K562 (cell line): ENCODE results near the gene TMEM267. TPM values are rescaled to one million over a fixed set of nuclear protein-coding genes. Genes with fewer than 3 reads are reported as not detected.

ENCODE experiments used
- EHMT2 ChIP-seq: fragments of 450-650 bp; IDR thresholded peaks from 2 replicates; pipeline ENCODE4 v1.6.1; 2018; ENCODE audit warnings: antibody characterized with exemption
- GATAD2A ChIP-seq: fragments of 450-650 bp; IDR thresholded peaks from 2 replicates; pipeline ENCODE4 v1.6.1; 2017
- MEF2A ChIP-seq: IDR thresholded peaks from 2 replicates; pipeline ENCODE4 v1.6.1; 2011; ENCODE audit warnings: low read depth, mild to moderate bottlenecking, low read length, moderate library complexity; ENCODE audit not compliant: control insufficient read depth
- POLR3G ChIP-seq: IDR thresholded peaks from 2 replicates; pipeline ENCODE4 v1.6.1; 2011; ENCODE audit not compliant: insufficient read length, insufficient replicate concordance; ENCODE audit errors: extremely low read depth
- PURB ChIP-seq: sonication (generic); formaldehyde crosslinking; IDR thresholded peaks from 2 replicates; pipeline ENCODE4 v1.9.0; 2021; ENCODE audit warnings: low read depth, mild to moderate bottlenecking, missing genetic modification reagents
- RB1 ChIP-seq: fragments of 450-650 bp; IDR thresholded peaks from 2 replicates; pipeline ENCODE4 v1.6.1; 2017; ENCODE audit warnings: low read depth, mild to moderate bottlenecking
- SMAD2 ChIP-seq: fragments of 150-350 bp; IDR thresholded peaks from 2 replicates; pipeline ENCODE4 v1.6.1; 2014; ENCODE audit warnings: low read depth, mild to moderate bottlenecking, low read length
- SP1 ChIP-seq: sonication (generic); formaldehyde crosslinking; IDR thresholded peaks from 2 replicates; pipeline ENCODE4 v1.8.1; 2022; ENCODE audit warnings: mild to moderate bottlenecking, missing genetic modification reagents
- ZNF23 ChIP-seq: fragments of 250-450 bp; sonication (Bioruptor Pico); IDR thresholded peaks from 2 replicates; pipeline ENCODE4 v1.4.0; 2020; ENCODE audit warnings: mild to moderate bottlenecking
- ZNF79 ChIP-seq: fragments of 250-450 bp; sonication (Bioruptor Pico); IDR thresholded peaks from 2 replicates; pipeline ENCODE4 v1.4.0; 2020; ENCODE audit warnings: low read depth, mild to moderate bottlenecking, moderate library complexity
- polyA plus RNA-seq, 8 experiments: library from polyadenylated mRNA; depleted of rRNA in 4 of 8; stranded (reverse) in 5 of 8; unstranded in 3 of 8; fragments of >200 nt; fragmentation: Nextera tagmentation in 2 of 8; fragmentation: Illumina TruSeq in 1 of 8; extraction: Ambion mirVana in 2 of 8; extraction: Trizol in 1 of 8; gene quantifications; 2 replicates each; pipeline versions ENCODE4 v1.2.1 to v1.2.3, GENCODE V29; 2011 to 2014; ENCODE audit warnings: inconsistent platforms in 1 of 8, missing spikeins in 1 of 8
- total RNA-seq, 7 experiments: library from RNA; depleted of rRNA in 6 of 7; stranded (reverse); fragments of >200 nt in 6 of 7; fragmentation: Illumina TruSeq in 2 of 7; extraction: Trizol in 2 of 7; gene quantifications; 2 replicates each; pipeline versions ENCODE4 v1.2.1 to v1.2.3, GENCODE V29; 2011 to 2021; ENCODE audit warnings: low replicate concordance in 1 of 7
- TF ChIP-seq, protein P1 (sequence below): sonication (generic); formaldehyde crosslinking; IDR thresholded peaks from 2 replicates; pipeline ENCODE4 v1.8.0; 2022; ENCODE audit warnings: mild to moderate bottlenecking, missing genetic modification reagents
- TF ChIP-seq, protein P2 (sequence below): IDR thresholded peaks from 2 replicates; pipeline ENCODE4 v1.6.1; 2011; ENCODE audit not compliant: insufficient read length; ENCODE audit errors: extremely low read depth
- TF ChIP-seq, protein P3 (sequence below): sonication (generic); formaldehyde crosslinking; IDR thresholded peaks from 2 replicates; pipeline ENCODE4 v1.4.0; 2020; ENCODE audit warnings: mild to moderate bottlenecking, missing genetic modification reagents
- TF ChIP-seq, protein P4 (sequence below): fragments of 200-800 bp; sonication (Bioruptor generic); IDR thresholded peaks from 2 replicates; pipeline ENCODE4 v1.6.1; 2016; ENCODE audit warnings: missing genetic modification characterization, missing compliant biosample characterization

TMEM267 gene
- total and polyA plus RNA-seq, 9 of the 15 experiments (the other 6 are each of a cell fraction or from before 2014, with no cell fraction given), result 8.1 to 61.1 (median 17.8) TPM

DNA sequence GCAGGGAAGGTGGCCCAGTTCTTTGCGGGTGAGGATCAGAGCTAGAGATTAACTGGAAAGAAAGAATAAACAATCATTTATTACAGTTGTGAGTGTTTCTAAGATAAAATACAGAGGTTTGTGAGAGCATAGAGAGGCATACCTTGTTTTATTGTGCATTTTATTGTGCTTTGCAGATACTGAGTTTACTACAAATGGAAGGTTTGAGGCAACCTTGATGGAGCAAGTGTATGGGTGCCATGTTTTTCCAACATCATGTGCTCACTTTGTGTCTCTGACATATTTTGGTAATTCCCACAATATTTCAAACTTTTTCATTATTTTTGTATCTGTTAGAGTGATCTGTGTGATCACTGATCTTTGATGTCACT, 32.0 kb upstream of the TMEM267 start (continued):
- TF ChIP-seq, protein P1, sequence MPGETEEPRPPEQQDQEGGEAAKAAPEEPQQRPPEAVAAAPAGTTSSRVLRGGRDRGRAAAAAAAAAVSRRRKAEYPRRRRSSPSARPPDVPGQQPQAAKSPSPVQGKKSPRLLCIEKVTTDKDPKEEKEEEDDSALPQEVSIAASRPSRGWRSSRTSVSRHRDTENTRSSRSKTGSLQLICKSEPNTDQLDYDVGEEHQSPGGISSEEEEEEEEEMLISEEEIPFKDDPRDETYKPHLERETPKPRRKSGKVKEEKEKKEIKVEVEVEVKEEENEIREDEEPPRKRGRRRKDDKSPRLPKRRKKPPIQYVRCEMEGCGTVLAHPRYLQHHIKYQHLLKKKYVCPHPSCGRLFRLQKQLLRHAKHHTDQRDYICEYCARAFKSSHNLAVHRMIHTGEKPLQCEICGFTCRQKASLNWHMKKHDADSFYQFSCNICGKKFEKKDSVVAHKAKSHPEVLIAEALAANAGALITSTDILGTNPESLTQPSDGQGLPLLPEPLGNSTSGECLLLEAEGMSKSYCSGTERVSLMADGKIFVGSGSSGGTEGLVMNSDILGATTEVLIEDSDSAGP, result no peak
- TF ChIP-seq SMAD2 (no peak), SP1 (CRISPR knock-in tag) (0 out of 2 replicates have a peak, but pooled peaks have one; percentile 11), PURB (CRISPR knock-in tag) (no peak), ZNF79 (CRISPR knock-in tag) (no peak), RB1 (no peak), EHMT2 (peak; percentile 53; the same call in 1 of the 2 replicates), GATAD2A (no peak), POLR3G (no peak), ZNF23 (CRISPR knock-in tag) (no peak), MEF2A (no peak)
- TF ChIP-seq, protein P2, sequence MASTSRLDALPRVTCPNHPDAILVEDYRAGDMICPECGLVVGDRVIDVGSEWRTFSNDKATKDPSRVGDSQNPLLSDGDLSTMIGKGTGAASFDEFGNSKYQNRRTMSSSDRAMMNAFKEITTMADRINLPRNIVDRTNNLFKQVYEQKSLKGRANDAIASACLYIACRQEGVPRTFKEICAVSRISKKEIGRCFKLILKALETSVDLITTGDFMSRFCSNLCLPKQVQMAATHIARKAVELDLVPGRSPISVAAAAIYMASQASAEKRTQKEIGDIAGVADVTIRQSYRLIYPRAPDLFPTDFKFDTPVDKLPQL, result no peak
- TF ChIP-seq, protein P3, sequence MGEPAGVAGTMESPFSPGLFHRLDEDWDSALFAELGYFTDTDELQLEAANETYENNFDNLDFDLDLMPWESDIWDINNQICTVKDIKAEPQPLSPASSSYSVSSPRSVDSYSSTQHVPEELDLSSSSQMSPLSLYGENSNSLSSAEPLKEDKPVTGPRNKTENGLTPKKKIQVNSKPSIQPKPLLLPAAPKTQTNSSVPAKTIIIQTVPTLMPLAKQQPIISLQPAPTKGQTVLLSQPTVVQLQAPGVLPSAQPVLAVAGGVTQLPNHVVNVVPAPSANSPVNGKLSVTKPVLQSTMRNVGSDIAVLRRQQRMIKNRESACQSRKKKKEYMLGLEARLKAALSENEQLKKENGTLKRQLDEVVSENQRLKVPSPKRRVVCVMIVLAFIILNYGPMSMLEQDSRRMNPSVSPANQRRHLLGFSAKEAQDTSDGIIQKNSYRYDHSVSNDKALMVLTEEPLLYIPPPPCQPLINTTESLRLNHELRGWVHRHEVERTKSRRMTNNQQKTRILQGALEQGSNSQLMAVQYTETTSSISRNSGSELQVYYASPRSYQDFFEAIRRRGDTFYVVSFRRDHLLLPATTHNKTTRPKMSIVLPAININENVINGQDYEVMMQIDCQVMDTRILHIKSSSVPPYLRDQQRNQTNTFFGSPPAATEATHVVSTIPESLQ (CRISPR knock-in tag), result no peak
- TF ChIP-seq, protein P4, sequence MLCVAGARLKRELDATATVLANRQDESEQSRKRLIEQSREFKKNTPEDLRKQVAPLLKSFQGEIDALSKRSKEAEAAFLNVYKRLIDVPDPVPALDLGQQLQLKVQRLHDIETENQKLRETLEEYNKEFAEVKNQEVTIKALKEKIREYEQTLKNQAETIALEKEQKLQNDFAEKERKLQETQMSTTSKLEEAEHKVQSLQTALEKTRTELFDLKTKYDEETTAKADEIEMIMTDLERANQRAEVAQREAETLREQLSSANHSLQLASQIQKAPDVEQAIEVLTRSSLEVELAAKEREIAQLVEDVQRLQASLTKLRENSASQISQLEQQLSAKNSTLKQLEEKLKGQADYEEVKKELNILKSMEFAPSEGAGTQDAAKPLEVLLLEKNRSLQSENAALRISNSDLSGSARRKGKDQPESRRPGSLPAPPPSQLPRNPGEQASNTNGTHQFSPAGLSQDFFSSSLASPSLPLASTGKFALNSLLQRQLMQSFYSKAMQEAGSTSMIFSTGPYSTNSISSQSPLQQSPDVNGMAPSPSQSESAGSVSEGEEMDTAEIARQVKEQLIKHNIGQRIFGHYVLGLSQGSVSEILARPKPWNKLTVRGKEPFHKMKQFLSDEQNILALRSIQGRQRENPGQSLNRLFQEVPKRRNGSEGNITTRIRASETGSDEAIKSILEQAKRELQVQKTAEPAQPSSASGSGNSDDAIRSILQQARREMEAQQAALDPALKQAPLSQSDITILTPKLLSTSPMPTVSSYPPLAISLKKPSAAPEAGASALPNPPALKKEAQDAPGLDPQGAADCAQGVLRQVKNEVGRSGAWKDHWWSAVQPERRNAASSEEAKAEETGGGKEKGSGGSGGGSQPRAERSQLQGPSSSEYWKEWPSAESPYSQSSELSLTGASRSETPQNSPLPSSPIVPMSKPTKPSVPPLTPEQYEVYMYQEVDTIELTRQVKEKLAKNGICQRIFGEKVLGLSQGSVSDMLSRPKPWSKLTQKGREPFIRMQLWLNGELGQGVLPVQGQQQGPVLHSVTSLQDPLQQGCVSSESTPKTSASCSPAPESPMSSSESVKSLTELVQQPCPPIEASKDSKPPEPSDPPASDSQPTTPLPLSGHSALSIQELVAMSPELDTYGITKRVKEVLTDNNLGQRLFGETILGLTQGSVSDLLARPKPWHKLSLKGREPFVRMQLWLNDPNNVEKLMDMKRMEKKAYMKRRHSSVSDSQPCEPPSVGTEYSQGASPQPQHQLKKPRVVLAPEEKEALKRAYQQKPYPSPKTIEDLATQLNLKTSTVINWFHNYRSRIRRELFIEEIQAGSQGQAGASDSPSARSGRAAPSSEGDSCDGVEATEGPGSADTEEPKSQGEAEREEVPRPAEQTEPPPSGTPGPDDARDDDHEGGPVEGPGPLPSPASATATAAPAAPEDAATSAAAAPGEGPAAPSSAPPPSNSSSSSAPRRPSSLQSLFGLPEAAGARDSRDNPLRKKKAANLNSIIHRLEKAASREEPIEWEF, result no peak
